ENCODE measurements around the gene ATP8A2.
"Not testable (repeated sequence)": the region's sequence is repeated elsewhere in the genome, so short reads cannot be mapped to it uniquely, and the experiment has no call there.

Gene ATP8A2

GRCh38 chr13:25371875-25372283 lies at the start of gene ATP8A2:
Gene ATP8A2 (plus strand): TSS chr13:25371974. CDS start chr13:25372213, 239 bp downstream.
- Mint-ChIP-seq H3K27me3 (peaks cover 51% of the 10 kb centered on the region), H3K4me1 (ENCODE audit: low read depth) (peaks cover 10% of the 10 kb centered on the region), H3K4me3 (peak within 1 kb of the TSS; percentile 78), H3K27ac (no peak within 1 kb of the TSS), H3K36me3 (no peaks in the 10 kb centered on the region), H3K9me3 (ENCODE audit: low read depth) (no peaks in the 10 kb centered on the region)

GRCh38 chr13:25324100-25324499 lies 47.7 kb upstream of the ATP8A2 start:
- H3K27ac Mint-ChIP-seq: peak overlapping the region; percentile 3
- no peaks in the 10 kb centered on the region for H3K27me3 Mint-ChIP-seq
- H3K4me1 Mint-ChIP-seq (ENCODE audit: low read depth): no peaks in the 10 kb centered on the region
- no peak overlapping the region for H3K4me3 Mint-ChIP-seq
- H3K9me3 Mint-ChIP-seq (ENCODE audit: low read depth): no peaks in the 10 kb centered on the region
- peaks cover under 1% of the 10 kb centered on the region for H3K36me3 Mint-ChIP-seq

GRCh38 chr13:25329706-25330105 lies 42.1 kb upstream of the ATP8A2 start:
- Mint-ChIP-seq H3K36me3 (peaks cover 9% of the 10 kb centered on the region), H3K4me1 (ENCODE audit: low read depth) (peaks cover 4% of the 10 kb centered on the region), H3K27ac (no peak overlapping the region), H3K9me3 (ENCODE audit: low read depth) (no peaks in the 10 kb centered on the region), H3K4me3 (no peak overlapping the region), H3K27me3 (no peaks in the 10 kb centered on the region)

- Mint-ChIP-seq H3K9me3 (ENCODE audit: low read depth) (no peaks in the 10 kb centered on the region), H3K4me3 (no peak overlapping the region), H3K27ac (no peak overlapping the region), H3K36me3 (peaks cover 9% of the 10 kb centered on the region), H3K27me3 (no peaks in the 10 kb centered on the region), H3K4me1 (ENCODE audit: low read depth) (peaks cover 4% of the 10 kb centered on the region)
Measured at GRCh38 chr13:25330541-25330940, 41.2 kb upstream of the ATP8A2 start.

- H3K27ac Mint-ChIP-seq: no peak overlapping the region
- H3K4me3 Mint-ChIP-seq: no peak overlapping the region
- peaks cover 4% of the 10 kb centered on the region for H3K4me1 Mint-ChIP-seq (ENCODE audit: low read depth)
- H3K27me3 Mint-ChIP-seq: no peaks in the 10 kb centered on the region
- no peaks in the 10 kb centered on the region for H3K9me3 Mint-ChIP-seq (ENCODE audit: low read depth)
- peaks cover 11% of the 10 kb centered on the region for H3K36me3 Mint-ChIP-seq
Measured at GRCh38 chr13:25335856-25336255, 35.9 kb upstream of the ATP8A2 start.

GRCh38 chr13:25345576-25345975 lies 26.2 kb upstream of the ATP8A2 start:
- Mint-ChIP-seq H3K4me3 (no peak overlapping the region), H3K4me1 (ENCODE audit: low read depth) (no peaks in the 10 kb centered on the region), H3K27me3 (no peaks in the 10 kb centered on the region), H3K9me3 (ENCODE audit: low read depth) (no peaks in the 10 kb centered on the region), H3K27ac (no peak overlapping the region), H3K36me3 (peaks cover 2% of the 10 kb centered on the region)

- Mint-ChIP-seq H3K9me3 (ENCODE audit: low read depth) (no peaks in the 10 kb centered on the region), H3K27me3 (no peaks in the 10 kb centered on the region), H3K36me3 (peaks cover 2% of the 10 kb centered on the region), H3K4me1 (ENCODE audit: low read depth) (no peaks in the 10 kb centered on the region), H3K4me3 (no peak overlapping the region), H3K27ac (no peak overlapping the region)
Measured at GRCh38 chr13:25347151-25347550, 24.6 kb upstream of the ATP8A2 start.

GRCh38 chr13:25351404-25351803 lies 20.4 kb upstream of the ATP8A2 start:
- Mint-ChIP-seq H3K36me3 (no peaks in the 10 kb centered on the region), H3K27me3 (peaks cover 10% of the 10 kb centered on the region), H3K4me3 (no peak overlapping the region), H3K27ac (no peak overlapping the region), H3K9me3 (ENCODE audit: low read depth) (no peaks in the 10 kb centered on the region), H3K4me1 (ENCODE audit: low read depth) (no peaks in the 10 kb centered on the region)

- no peaks in the 10 kb centered on the region for H3K36me3 Mint-ChIP-seq
- no peak overlapping the region for H3K27ac Mint-ChIP-seq
- peaks cover 12% of the 10 kb centered on the region for H3K27me3 Mint-ChIP-seq
- no peaks in the 10 kb centered on the region for H3K9me3 Mint-ChIP-seq (ENCODE audit: low read depth)
- H3K4me1 Mint-ChIP-seq (ENCODE audit: low read depth): no peaks in the 10 kb centered on the region
- no peak overlapping the region for H3K4me3 Mint-ChIP-seq
Measured at GRCh38 chr13:25352230-25352629, 19.5 kb upstream of the ATP8A2 start.

- no peaks in the 10 kb centered on the region for H3K36me3 Mint-ChIP-seq
- H3K27me3 Mint-ChIP-seq: peaks cover 14% of the 10 kb centered on the region
- no peaks in the 10 kb centered on the region for H3K9me3 Mint-ChIP-seq (ENCODE audit: low read depth)
- no peak overlapping the region for H3K27ac Mint-ChIP-seq
- no peak overlapping the region for H3K4me3 Mint-ChIP-seq
- H3K4me1 Mint-ChIP-seq (ENCODE audit: low read depth): no peaks in the 10 kb centered on the region
Measured at GRCh38 chr13:25352806-25353205, 19.0 kb upstream of the ATP8A2 start.

GRCh38 chr13:25353344-25353743 lies 18.4 kb upstream of the ATP8A2 start:
- no peaks in the 10 kb centered on the region for H3K9me3 Mint-ChIP-seq (ENCODE audit: low read depth)
- peaks cover 2% of the 10 kb centered on the region for H3K36me3 Mint-ChIP-seq
- no peaks in the 10 kb centered on the region for H3K4me1 Mint-ChIP-seq (ENCODE audit: low read depth)
- no peak overlapping the region for H3K4me3 Mint-ChIP-seq
- H3K27me3 Mint-ChIP-seq: peaks cover 19% of the 10 kb centered on the region
- H3K27ac Mint-ChIP-seq: no peak overlapping the region

- H3K27ac Mint-ChIP-seq: no peak overlapping the region
- H3K4me3 Mint-ChIP-seq: no peak overlapping the region
- no peaks in the 10 kb centered on the region for H3K9me3 Mint-ChIP-seq (ENCODE audit: low read depth)
- peaks cover 2% of the 10 kb centered on the region for H3K36me3 Mint-ChIP-seq
- H3K27me3 Mint-ChIP-seq: peaks cover 19% of the 10 kb centered on the region
- no peaks in the 10 kb centered on the region for H3K4me1 Mint-ChIP-seq (ENCODE audit: low read depth)
Measured at GRCh38 chr13:25354377-25354776, 17.4 kb upstream of the ATP8A2 start.

GRCh38 chr13:25360443-25360842 lies 11.3 kb upstream of the ATP8A2 start:
- not testable (repeated sequence) for H3K4me1 Mint-ChIP-seq (ENCODE audit: low read depth); H3K27ac Mint-ChIP-seq; H3K9me3 Mint-ChIP-seq (ENCODE audit: low read depth); H3K4me3 Mint-ChIP-seq; H3K36me3 Mint-ChIP-seq
- peaks cover 17% of the 10 kb centered on the region for H3K27me3 Mint-ChIP-seq

- peaks cover 17% of the 10 kb centered on the region for H3K27me3 Mint-ChIP-seq
- no peak overlapping the region for H3K27ac Mint-ChIP-seq
- H3K9me3 Mint-ChIP-seq (ENCODE audit: low read depth): no peaks in the 10 kb centered on the region
- peaks cover 3% of the 10 kb centered on the region for H3K36me3 Mint-ChIP-seq
- H3K4me3 Mint-ChIP-seq: no peak overlapping the region
- H3K4me1 Mint-ChIP-seq (ENCODE audit: low read depth): no peaks in the 10 kb centered on the region
Measured at GRCh38 chr13:25365720-25366235, 6.0 kb upstream of the ATP8A2 start.

GRCh38 chr13:25371158-25371874 lies 458 bp upstream of the ATP8A2 start:
- Mint-ChIP-seq H3K4me3 (peak overlapping the region; percentile 78), H3K27ac (no peak overlapping the region), H3K27me3 (peaks cover 51% of the 10 kb centered on the region), H3K4me1 (ENCODE audit: low read depth) (peaks cover 10% of the 10 kb centered on the region), H3K36me3 (no peaks in the 10 kb centered on the region), H3K9me3 (ENCODE audit: low read depth) (no peaks in the 10 kb centered on the region)

Measured in activated naive CD8-positive, alpha-beta T cell (primary cell).